ENCODE results near the gene KLF11. TPM values are rescaled to one million over a fixed set of nuclear protein-coding genes. Genes with fewer than 3 reads are reported as not detected.

The KLF11 gene
- total and polyA plus RNA-seq, 9 donors = 21.6 to 45.3 (median 31.4) TPM

- TF ChIP-seq EP300 (IDR thresholded peaks at IDR 0.05) = no peak
- TF ChIP-seq POLR2A (IDR thresholded peaks at IDR 0.05) = no peak
- TF ChIP-seq CTCF (IDR thresholded peaks at IDR 0.05) = no peak
- Histone ChIP-seq H3K4me1 (ENCODE audit: insufficient read depth) (peaks cover 9% of the 10 kb centered on the region), H3K27me3 (no peaks in the 10 kb centered on the region), H3K9me3 (no peaks in the 10 kb centered on the region), H3K36me3 (no peaks in the 10 kb centered on the region), H3K4me3 (no peak overlapping the region), H3K27ac (no peak overlapping the region)
- intact Hi-C loops (cut with DNase I) = no loop called here
- WGBS, 3 donors = 80 to 99% (median 94%) methylated on average over 3 of the region's 3 CpGs
- no peak for DNase-seq
Measured at GRCh38 chr2:10004836-10005235, 38.5 kb upstream of the KLF11 start.

GRCh38 chr2:10005461-10006235 lies 37.7 kb upstream of the KLF11 start:
- Histone ChIP-seq H3K4me3 (no peak overlapping the region), H3K27ac (no peak overlapping the region), H3K27me3 (no peaks in the 10 kb centered on the region), H3K4me1 (ENCODE audit: insufficient read depth) (peaks cover 16% of the 10 kb centered on the region), H3K9me3 (no peaks in the 10 kb centered on the region), H3K36me3 (no peaks in the 10 kb centered on the region)
- TF ChIP-seq POLR2A (IDR thresholded peaks at IDR 0.05) (no peak), CTCF (IDR thresholded peaks at IDR 0.05) (no peak), EP300 (IDR thresholded peaks at IDR 0.05) (no peak)
- peak in 1 of 5 donors; percentile 13 for DNase-seq
- intact Hi-C loops (cut with DNase I) = no loop called here
- WGBS, 3 donors = 94 to 95% (median 95%) methylated on average over 17 of the region's 17 CpGs

- Histone ChIP-seq H3K36me3 (no peaks in the 10 kb centered on the region), H3K4me1 (ENCODE audit: insufficient read depth) (peaks cover 17% of the 10 kb centered on the region), H3K27ac (no peak overlapping the region), H3K9me3 (no peaks in the 10 kb centered on the region), H3K27me3 (no peaks in the 10 kb centered on the region), H3K4me3 (no peak overlapping the region)
- no peak for TF ChIP-seq CTCF (IDR thresholded peaks at IDR 0.05)
- no peak for TF ChIP-seq POLR2A (IDR thresholded peaks at IDR 0.05)
- no peak for TF ChIP-seq EP300 (IDR thresholded peaks at IDR 0.05)
- intact Hi-C loops (cut with DNase I) = no loop called here
- 43 to 54% (median 47%) methylated on average over 53 to 64 of the region's 64 CpGs for WGBS, 3 donors
- peak in 1 of 5 donors; percentile 50 for DNase-seq
Measured at GRCh38 chr2:10006236-10007161, 36.9 kb upstream of the KLF11 start.

GRCh38 chr2:10007435-10007834 lies 35.9 kb upstream of the KLF11 start:
- DNase-seq = peak in 1 of 5 donors; percentile 21

More at GRCh38 chr2:10007435-10007834, 35.9 kb upstream of the KLF11 start:
- Histone ChIP-seq H3K4me3 (no peak overlapping the region), H3K27ac (no peak overlapping the region), H3K36me3 (no peaks in the 10 kb centered on the region), H3K4me1 (ENCODE audit: insufficient read depth) (peaks cover 17% of the 10 kb centered on the region), H3K9me3 (no peaks in the 10 kb centered on the region), H3K27me3 (no peaks in the 10 kb centered on the region)
- 59 to 72% (median 72%) methylated on average over 8 to 9 of the region's 9 CpGs for WGBS, 3 donors
- TF ChIP-seq CTCF (IDR thresholded peaks at IDR 0.05) (no peak), POLR2A (IDR thresholded peaks at IDR 0.05) (no peak), EP300 (IDR thresholded peaks at IDR 0.05) (no peak)
- intact Hi-C loops (cut with DNase I) = no loop called here

Measured in ovary (tissue), 9 donors.